D341Med (cell line): ENCODE measurements around the gene LYPD6.

Experiments used
- DNase-seq: peaks from one replicate; pipeline ENCODE4 v3.0.0; 2012; ENCODE audit warnings: low spot score

Gene LYPD6

DNA sequence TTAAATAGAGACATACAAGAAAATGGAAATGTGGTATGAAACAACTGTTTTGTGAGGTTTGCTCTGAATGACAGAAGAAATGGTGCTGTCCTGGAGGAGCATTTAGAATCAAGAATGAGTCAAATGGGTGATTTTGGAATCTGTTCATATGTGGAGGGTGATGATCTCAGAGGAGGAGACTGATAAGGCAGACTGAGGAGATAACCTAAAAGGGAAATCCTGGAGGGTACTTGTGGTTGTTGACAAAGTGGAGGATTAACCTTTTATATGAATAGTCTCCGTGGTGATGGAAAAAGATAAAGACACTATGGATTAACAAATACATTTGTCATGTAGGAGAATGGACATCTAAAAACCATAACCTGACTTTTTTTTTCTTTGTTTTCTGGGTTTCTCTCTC lies 183.1 kb downstream of the LYPD6 start:
- DNase-seq: no peak
